ENCODE data around the gene GRK3. TPM values are rescaled to one million over a fixed set of nuclear protein-coding genes. Genes with fewer than 3 reads are reported as not detected.

GRK3 gene
- total and polyA plus RNA-seq, 2 donors from 2014 or later = 1.6 to 11.5 TPM

DNA sequence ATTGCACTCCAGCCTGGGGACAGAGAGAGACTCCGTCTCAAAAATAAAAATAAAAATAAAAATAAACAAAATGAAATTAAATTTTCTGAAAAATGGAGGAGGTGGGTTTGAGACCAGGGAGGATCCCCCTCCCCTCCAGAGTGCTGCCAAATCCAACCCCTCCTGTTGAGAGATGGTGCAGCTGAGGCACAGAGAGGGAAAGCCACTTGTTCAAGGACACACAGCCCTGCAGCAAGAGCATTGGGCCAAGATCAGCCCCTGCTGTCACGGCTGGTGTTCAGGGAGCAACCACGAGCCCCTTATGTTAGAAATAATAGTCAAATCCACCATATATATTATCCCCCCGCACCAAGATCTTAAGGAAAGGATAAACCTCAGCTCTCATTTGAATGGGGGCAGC is 180.2 kb downstream of the GRK3 start:
- TF ChIP-seq, protein P1, sequence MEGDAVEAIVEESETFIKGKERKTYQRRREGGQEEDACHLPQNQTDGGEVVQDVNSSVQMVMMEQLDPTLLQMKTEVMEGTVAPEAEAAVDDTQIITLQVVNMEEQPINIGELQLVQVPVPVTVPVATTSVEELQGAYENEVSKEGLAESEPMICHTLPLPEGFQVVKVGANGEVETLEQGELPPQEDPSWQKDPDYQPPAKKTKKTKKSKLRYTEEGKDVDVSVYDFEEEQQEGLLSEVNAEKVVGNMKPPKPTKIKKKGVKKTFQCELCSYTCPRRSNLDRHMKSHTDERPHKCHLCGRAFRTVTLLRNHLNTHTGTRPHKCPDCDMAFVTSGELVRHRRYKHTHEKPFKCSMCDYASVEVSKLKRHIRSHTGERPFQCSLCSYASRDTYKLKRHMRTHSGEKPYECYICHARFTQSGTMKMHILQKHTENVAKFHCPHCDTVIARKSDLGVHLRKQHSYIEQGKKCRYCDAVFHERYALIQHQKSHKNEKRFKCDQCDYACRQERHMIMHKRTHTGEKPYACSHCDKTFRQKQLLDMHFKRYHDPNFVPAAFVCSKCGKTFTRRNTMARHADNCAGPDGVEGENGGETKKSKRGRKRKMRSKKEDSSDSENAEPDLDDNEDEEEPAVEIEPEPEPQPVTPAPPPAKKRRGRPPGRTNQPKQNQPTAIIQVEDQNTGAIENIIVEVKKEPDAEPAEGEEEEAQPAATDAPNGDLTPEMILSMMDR (IDR thresholded peaks at IDR 0.05; ENCODE audit: borderline replicate concordance, extremely low read depth, insufficient read depth) = no peak
- H3K9me3 ChIP-seq (ENCODE audit: control insufficient read depth in 2 of 3, insufficient read depth in 1 of 3, low read length in 3 of 3) = no peaks in the 10 kb centered on the region
- FAIRE-seq (no peak), DNase-seq (no peak)
- no peak overlapping the region for H3K27ac ChIP-seq (ENCODE audit: low read depth in 2 of 2, low read length in 2 of 2)
- H3K36me3 ChIP-seq (ENCODE audit: control insufficient read depth in 2 of 3, insufficient read depth in 3 of 3, low read length in 3 of 3) = no peaks in the 10 kb centered on the region
- no peak overlapping the region for H3K9ac ChIP-seq (ENCODE audit: low read length in 3 of 3)
- H3K27me3 ChIP-seq (ENCODE audit: control insufficient read depth, insufficient read depth, low read length) = no peaks in the 10 kb centered on the region
- H3K4me1 ChIP-seq (ENCODE audit: control insufficient read depth in 2 of 3, insufficient read depth in 2 of 3, low read depth in 1 of 3, low read length in 3 of 3) = peaks cover 0 to 3% (median 0%) of the 10 kb centered on the region in 3 donors
- intact Hi-C loops (cut with DNase I) = no loop called here
- H3K4me3 ChIP-seq (ENCODE audit: low read length in 3 of 3) = no peak overlapping the region

DNA sequence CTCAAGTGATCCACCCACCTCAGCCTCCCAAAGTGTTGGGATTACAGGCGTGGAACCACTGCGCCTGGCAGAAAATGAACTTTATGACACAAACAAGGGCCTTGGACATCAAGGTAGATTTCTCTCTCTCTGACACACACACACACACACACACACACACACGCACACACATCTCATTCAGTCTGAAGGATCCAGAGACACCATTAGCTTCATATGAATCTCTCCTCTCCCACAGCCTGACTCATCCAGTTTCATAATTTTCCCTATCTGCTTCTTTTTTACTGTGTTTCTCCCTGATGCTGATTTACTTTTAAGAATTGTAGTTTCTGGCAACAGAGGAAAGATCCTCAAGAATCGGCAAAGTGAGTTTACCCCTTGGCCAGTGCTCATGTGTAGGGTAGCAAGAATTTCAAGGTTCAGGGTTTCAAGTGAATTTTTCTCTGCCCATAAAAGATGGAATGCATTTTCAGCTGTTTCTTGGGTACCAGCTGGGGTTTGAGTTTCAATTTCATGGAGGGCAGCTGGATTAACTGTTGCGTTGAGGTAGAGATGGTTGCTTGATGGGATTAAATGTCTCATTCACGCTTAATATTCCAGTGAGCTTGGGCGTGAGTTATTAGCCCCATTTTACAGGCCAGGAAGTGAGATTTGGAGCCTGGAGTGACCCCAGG is 181.0 kb downstream of the GRK3 start:
- no peaks in the 10 kb centered on the region for H3K27me3 ChIP-seq (ENCODE audit: control insufficient read depth, insufficient read depth, low read length)
- FAIRE-seq = no peak
- H3K36me3 ChIP-seq (ENCODE audit: control insufficient read depth in 2 of 3, insufficient read depth in 3 of 3, low read length in 3 of 3) = no peaks in the 10 kb centered on the region
- DNase-seq = no peak
- H3K27ac ChIP-seq (ENCODE audit: low read depth in 2 of 2, low read length in 2 of 2) = no peak overlapping the region
- peaks cover 0 to 3% (median 0%) of the 10 kb centered on the region in 3 donors for H3K4me1 ChIP-seq (ENCODE audit: control insufficient read depth in 2 of 3, insufficient read depth in 2 of 3, low read depth in 1 of 3, low read length in 3 of 3)
- no peak overlapping the region for H3K9ac ChIP-seq (ENCODE audit: low read length in 3 of 3)
- no peaks in the 10 kb centered on the region for H3K9me3 ChIP-seq (ENCODE audit: control insufficient read depth in 2 of 3, insufficient read depth in 1 of 3, low read length in 3 of 3)
- TF ChIP-seq, protein P1 (IDR thresholded peaks at IDR 0.05; ENCODE audit: borderline replicate concordance, extremely low read depth, insufficient read depth) = no peak
- intact Hi-C loops (cut with DNase I) = no loop called here
- no peak overlapping the region for H3K4me3 ChIP-seq (ENCODE audit: low read length in 3 of 3)

DNA sequence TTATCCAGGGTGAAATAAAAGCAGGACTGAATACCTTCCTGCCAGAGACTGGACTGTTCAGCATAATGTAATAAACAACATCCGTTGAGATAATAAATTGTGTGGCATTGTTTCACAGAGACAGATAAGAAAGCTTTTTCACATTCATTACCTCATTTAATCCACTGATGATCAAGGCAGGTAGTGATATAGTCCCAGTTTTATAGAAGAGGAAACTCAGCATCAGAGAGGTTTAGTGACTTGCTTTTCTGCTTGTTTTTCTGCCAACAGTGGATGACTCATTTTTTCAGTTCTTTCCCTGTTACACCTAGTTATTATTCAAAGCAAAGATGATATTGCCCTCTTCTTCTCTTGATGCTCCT is 181.5 kb downstream of the GRK3 start:
- Histone ChIP-seq H3K4me3 (ENCODE audit: low read length in 3 of 3) (no peak overlapping the region), H3K4me1 (ENCODE audit: control insufficient read depth in 2 of 3, insufficient read depth in 2 of 3, low read depth in 1 of 3, low read length in 3 of 3) (peaks cover 0 to 3% (median 0%) of the 10 kb centered on the region in 3 donors), H3K9ac (ENCODE audit: low read length in 3 of 3) (no peak overlapping the region), H3K27ac (ENCODE audit: low read depth in 2 of 2, low read length in 2 of 2) (no peak overlapping the region), H3K9me3 (ENCODE audit: control insufficient read depth in 2 of 3, insufficient read depth in 1 of 3, low read length in 3 of 3) (no peaks in the 10 kb centered on the region), H3K27me3 (ENCODE audit: control insufficient read depth, insufficient read depth, low read length) (no peaks in the 10 kb centered on the region), H3K36me3 (ENCODE audit: control insufficient read depth in 2 of 3, insufficient read depth in 3 of 3, low read length in 3 of 3) (no peaks in the 10 kb centered on the region)
- no peak for DNase-seq
- intact Hi-C loops (cut with DNase I) = no loop called here
- TF ChIP-seq, protein P1 (IDR thresholded peaks at IDR 0.05; ENCODE audit: borderline replicate concordance, extremely low read depth, insufficient read depth) = no peak
- FAIRE-seq = no peak
